Measurements from ENCODE around the gene FBXO4.
"Not testable (repeated sequence)": the region's sequence is repeated elsewhere in the genome, so short reads cannot be mapped to it uniquely, and the experiment has no call there.

Gene FBXO4

DNA sequence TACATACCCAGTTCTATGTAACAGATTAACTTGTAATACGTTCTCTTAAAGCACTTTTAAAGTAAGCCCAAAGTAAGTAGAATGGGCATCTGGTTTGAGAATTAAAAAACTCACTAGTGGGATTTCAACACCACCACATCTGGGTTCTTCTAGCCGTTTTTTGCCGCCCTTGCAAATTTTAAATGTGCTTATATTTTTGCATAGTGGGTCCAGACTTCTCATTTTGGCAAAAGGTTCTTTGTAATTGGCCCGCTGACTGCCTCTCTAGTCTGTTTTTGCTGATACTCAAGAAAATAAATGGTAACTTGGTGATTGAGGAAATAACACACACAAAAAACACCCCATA lies 582 bp upstream of the FBXO4 start:
- DNase-seq: no peak

DNA sequence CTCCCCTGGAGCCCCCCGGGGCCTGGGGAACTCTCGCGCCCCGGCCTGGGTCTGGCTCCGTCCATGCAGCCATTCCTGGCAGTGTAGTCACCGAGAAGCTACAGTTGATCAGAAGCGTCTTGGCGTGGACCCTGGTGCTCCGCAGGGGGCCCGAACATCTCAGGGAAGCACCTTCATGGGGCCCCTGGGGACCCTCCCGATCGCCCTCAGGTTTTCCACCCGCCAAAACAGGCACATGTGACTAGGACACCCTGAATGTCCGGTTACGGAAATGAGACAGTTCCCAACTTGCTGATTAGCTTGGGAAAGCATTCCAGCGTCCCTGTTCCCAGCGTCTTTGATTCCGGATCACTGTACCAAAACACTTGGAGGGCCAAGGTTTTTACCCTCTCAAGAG lies 472 bp downstream of the FBXO4 start:
- peak; percentile 17 for DNase-seq

DNA sequence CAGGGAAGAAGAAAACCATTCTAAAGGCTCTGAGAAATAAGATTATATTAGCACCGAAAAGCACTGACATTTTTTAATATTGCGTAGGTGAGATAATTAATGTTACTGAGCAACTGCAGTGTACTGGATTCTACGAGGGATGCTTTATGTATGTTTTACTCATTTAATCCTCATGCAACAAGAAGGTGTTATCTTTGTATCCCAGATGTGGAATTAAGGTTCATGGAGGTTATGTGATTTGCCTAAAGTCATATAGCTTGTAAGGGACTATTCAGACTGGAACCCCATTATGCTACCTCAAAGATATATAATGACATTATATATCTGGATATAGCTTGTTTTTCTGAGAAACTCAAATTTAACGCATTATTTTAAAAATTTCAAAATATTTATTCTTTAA lies 2.5 kb downstream of the FBXO4 start:
- no peak for DNase-seq

DNA sequence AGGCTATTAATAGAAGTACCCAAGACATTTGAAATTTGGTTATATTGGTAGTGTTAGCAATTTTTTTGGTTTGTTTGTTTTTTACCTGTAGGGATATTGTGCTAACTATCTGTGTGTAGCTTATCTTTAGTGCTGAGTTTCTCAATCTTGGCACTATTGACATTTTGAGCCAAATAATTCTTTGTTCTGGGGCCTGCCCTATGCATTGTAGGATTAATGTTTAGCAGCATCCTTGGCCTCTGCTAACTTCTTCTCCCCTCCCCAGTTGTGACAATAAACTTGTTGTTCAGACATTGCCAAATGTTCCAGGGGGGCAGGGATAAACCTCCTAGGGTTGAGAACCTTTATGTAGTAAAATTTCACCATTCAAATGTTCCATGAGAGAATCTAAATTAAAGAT lies 4.0 kb downstream of the FBXO4 start:
- DNase-seq: no peak

DNA sequence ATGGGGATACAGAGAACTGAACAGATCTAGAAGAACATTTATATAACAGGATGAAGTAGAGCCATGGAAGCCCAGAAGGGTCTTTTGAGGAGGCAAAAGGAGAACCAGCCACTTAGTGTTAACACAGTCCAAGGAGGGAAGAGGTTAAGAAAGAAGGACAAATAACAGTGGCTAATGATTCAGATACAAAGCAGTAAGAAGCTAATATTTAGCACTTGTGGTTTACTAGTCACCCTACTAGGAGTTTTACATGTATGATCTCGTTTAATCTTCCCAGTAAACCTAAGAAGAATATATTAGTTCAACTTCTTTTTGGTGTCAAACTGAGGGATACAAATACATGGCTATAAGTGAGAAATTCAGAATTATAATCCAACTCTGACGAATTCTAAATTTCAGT lies 7.7 kb downstream of the FBXO4 start:
- no peak for DNase-seq

DNA sequence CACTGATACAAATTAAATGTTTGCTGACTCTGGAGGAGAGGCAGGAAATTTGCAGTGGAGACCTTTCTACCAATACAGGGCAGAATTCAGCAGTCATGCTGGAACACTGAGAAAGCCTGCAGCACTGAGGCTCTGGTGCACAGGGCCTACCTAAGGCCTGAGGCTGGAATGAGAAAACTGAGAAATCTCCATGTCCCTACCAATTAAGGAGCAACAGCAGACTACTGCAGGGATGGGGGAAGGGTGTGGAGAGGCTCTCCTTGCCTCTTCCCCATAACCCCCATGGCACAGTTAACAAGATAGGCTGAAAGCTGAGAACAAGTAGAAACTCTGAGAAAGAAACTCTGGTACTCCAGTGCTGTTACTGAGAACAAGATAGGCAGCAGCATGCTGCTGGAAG lies 10.5 kb downstream of the FBXO4 start:
- no peak for DNase-seq

DNA sequence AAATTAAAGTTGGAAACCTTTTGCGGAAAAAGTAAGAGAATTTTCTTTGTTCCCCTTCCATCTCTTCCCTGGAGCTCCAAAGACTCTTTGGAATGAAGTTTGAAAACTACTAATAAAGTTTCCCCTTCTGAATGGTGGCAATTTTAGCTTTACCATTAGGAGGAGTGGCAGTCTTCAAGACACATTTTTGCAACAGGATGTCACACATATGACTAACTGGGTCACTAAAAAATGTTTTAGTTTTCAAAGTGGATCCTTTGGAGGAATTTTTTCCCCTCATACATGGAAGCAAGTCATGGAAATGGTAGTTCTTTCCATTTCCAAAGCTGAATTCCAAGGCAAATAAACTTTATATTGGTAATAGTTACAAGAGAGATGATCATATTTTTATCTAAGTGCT lies 15.6 kb downstream of the FBXO4 start:
- no peak for DNase-seq

DNA sequence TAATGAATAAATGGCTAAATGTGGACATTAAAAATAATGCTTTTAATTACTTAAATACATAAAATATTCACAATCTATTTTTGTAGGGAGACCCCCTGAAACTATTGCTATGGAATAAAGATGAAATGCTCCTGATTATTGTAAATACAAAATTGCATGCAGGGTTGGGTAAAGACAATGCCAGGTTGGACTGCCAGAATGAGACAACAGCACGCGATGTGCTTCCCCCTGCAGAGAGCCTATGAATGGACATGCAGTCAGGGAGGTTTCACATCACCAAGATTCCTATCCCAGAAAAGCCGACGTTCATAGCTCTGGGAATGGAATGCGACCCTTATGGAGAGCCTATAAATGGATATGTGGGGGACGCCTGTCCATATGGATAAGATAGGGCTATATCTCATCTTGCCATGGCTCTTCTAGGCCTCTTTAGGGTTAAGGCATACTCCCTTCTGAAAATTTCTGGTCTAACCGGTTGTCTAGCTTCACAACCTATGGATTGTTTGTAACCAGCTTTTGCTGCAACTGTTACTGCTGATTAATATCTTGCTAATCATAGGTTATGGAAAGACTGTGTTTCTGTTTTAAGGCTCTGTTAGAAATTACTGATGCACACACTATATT lies 20.4 kb downstream of the FBXO4 start:
- not testable (repeated sequence) for DNase-seq

DNA sequence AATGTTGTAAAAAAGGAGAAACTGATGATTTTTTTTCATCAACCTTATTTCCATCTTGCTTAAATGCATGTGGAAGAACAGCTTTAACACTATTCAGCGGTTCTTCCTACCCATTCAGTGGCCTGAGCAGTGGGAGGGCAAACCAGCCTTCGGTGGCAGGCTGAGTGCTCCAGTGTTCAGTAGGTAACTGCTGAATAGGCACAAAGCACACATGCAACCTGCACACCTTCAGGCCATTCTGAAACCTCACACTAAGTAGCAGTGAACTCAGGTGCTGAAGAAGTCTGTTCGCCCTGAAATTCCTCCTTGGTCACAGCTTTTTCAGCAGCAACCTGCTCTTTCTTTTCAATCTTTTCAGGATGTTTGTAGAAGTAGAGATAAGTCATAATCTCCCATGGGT lies 26.1 kb downstream of the FBXO4 start:
- no peak for DNase-seq

DNA sequence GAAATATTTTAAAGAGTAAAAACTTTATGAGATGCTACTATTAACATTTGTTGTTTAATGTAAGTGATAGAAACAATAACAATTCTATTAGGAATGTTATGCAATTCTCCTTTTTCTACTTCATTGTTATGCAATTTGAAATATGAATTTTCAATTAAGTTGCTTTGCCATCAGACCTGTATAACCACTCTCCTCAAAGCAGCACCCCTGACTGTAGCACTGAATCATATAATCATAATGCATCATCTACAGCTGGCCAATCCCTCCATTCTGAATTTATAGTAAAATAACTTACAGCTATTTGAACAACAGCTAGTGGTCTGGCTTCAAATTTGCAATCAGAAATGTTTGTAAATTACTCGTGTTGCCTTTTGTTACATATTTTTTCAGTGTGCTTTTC lies 29.2 kb downstream of the FBXO4 start:
- DNase-seq: no peak

DNA sequence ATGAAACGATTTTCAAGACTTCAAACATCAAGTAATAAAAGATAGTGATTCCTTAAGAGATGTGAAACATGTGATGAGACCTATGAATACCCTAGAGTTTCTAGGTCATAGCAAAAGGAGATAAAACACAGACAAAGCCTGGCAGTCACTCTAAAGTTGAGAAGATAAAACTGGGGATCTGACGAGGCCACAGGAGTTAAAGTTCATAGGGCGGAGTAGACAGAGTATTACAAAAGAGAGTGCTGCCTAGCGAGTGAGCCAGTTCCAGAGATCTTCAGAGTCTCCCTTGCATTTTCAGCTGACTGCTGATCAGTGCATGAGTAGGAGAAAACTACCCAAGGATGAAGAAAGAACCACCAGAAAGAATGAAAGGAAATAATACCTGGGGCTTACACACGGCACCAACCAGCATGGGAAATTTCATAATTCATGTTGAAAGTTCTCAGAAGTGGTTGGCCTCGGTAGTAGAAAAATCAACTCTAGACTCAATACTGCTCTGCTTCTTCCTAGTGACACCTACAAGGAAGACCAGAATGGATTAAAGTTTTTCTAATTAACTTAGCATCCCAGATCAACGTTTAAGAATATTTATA lies 30.4 kb downstream of the FBXO4 start:
- DNase-seq: no peak

DNA sequence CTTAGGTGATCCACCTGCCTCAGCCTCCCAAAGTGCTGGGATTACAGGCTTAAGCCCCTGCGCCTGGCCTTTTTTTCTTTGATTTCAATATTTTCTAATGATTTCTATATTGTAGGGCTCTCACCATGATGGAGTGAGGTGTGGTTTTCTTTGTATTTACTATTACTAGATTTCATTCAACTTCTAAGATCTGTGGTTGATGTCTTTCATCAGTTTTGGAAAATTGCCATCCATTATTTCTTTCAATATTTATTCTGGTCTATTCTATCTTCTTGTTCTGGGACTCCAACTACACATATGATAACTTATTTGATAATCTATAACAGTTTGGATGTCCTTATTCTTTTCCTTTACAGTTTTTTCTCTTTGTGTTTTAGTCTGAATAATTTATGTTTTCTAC lies 31.9 kb downstream of the FBXO4 start:
- DNase-seq: no peak

DNA sequence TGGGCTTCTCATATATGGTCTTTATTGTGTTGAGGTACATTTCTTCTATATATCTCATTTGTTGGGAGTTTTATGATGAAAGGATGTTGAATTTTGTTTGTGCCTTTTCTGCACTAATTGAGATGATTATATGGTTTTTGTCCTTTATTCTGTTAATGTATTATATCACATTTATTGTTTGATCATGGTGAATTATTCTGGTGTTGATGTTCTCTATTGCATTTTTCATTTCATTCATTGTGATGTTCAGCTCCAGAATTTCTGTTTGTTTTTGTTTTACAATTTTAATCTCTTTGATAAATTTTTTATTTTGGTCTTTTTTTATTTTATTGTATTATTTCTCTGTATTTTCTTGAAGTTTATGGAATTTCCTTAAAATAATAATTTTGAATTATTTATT lies 35.4 kb downstream of the FBXO4 start:
- DNase-seq: no peak

DNA sequence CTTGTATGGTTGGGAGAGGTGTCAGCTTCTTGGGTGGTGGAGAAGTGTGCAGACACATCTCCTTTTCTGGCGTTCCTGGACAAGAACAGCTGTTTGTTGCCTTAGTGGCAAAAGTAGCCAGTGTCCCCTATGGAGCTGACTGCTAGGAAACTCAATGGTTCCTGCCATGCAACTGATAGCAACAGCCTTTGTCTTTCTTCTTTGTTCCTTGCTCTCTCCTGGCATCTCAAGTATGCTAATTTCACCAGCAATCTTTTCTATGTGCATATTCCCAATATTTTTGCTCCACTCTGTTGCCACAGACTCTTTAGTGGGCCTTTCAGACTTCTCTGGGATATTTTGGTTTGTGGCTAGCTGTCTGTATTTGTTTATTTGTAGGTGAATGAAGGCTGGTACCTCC lies 36.7 kb downstream of the FBXO4 start:
- no peak for DNase-seq

DNA sequence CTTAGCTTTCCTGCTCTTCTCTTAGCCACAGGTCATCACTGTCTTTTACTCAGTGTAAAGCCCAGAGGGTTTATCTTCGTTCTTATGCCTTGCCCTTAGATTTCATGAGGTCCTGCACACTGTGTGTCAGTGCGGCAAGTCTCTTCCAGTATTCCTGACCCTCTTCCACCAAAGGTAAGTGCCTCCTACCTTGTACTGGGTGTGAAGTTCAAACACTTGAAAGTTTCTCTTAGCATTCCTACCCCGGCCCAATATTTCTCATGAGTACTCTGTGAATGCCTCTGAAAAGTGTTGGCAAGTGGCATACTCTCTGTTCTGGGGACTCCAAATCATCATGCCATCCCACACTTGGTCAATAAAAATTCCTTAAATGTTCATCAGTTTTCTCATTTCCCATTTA lies 37.4 kb downstream of the FBXO4 start:
- DNase-seq: no peak

DNA sequence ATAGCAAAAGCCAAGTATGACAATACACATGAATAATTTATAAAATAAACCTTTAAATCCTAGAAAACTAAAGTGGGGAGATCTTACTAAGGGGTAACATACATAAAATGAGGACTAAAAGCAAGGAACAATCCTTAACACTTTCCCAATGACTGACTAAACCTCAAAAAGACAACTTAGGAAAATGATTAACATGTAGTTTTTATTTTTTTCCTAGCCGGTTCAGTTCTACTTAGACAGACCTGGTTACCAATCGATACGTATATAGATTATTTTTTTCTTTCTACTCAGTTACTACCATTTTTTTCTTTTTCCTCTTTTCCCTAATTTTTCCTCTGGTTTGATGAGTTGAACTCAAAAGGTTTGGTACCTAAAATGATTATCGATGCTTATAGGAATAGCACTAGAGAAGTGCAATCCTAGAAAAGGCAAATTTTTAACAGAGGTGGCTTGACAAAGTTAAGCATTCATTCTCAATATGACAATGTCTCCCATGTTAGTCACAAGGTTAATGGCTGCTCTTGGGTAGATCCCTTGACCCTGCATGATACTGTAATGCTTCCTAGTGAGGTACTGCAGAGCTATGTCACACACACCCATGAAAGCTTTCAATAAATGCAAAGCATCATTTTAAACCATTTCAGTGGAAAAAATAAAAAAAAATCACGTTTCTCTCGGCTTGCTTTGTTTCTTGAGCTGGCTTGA lies 41.5 kb downstream of the FBXO4 start:
- no peak for DNase-seq

DNA sequence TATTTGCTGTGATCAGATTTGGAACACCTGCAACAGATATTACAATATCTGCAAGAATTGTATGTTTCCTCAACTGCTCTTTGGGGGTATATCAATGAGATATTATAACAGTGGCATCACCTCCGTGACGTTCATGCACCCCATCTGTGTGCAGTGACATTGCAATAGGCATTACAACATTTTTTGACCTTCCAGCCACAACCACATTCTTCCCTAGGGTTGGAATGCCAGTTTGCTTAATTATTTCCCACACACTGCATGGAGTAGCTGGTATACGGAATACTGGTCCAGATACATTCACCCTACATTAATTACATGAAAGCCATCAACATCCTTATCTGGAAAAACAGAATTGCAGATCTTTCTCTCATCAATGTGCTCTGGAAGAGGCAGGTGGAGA lies 42.3 kb downstream of the FBXO4 start:
- DNase-seq: no peak

DNA sequence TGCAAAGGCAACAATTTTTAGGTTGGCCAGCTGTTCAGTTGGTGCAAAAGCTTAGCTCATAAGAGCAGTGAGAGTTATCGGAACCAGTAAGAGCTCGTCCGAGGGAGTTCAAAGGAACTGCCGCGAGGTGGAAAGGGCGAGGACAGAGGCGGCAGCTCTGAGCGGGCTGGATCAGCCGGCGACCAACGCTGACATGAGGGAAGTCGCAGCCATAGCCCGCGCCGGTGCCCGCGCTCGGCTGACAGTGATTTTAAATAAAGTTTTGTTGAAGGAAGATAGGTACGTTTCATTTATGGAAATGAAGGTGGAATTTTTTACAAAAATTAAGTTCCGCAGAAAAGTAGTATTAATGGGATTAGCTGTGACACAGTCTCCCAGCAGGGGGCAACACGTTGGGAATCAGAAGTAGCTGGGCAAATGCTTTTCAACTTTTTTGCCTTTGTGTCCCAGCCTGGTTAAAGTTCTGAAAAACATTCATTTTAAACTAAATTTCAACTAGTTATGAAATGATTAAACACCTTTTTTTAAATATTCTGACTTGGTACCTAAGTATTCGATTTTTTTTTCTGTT lies 43.2 kb downstream of the FBXO4 start:
- no peak for DNase-seq

DNA sequence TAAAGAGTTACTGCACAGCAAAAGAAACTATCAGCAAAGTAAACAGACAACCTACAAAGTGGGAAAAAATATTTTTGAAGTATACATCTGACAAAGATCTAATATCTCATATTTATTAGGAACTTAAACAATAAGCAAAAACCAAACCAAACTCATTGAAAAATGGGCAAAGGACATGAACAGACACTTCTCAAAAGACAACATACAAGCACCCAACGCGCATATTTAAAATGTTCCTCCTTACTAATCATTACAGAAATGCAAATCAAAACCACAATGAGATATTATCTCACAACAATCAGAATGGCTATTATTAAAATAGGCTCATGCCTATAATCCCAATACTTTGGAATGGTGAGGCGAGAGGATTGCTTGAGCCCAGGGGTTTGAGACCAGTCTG lies 48.0 kb downstream of the FBXO4 start:
- no peak for DNase-seq

DNA sequence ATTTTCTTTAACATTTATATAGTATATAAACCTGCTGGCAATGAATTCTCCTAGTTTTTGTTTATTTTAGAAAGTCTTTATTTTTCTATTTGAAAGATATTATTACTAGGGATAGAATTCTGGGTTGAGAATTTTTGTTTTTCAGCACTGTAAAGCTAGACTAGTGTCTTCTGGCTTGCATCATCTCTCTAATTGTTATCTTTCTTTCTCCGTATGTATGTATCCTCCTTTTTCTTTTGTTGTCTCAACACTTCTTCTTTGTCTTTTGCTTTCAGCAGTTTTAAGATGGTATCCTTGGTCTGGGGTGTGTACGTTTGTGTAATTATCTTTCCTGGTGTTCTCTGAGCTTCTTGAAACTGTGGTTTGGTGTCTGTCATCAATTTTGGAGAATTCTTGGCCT lies 48.8 kb downstream of the FBXO4 start:
- DNase-seq: no peak

DNA sequence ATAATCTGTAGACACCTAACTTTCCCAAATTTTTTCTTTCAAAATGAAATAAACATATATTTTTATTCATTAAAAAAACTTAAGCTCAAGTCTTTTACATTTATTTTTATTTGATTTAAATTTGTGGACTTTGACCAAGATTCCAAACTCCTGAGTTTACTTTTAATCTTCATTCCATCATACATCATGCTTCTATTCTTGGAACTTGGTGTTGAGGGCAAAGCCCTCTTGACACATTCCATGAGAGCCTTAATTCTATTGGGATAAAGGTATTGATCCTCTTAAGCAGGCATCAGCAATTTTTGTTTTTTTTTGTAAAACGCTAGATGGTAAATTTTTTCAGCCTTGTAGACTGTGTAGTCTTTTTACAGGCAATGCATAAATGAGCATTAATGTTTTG lies 53.6 kb downstream of the FBXO4 start:
- no peak for DNase-seq

DNA sequence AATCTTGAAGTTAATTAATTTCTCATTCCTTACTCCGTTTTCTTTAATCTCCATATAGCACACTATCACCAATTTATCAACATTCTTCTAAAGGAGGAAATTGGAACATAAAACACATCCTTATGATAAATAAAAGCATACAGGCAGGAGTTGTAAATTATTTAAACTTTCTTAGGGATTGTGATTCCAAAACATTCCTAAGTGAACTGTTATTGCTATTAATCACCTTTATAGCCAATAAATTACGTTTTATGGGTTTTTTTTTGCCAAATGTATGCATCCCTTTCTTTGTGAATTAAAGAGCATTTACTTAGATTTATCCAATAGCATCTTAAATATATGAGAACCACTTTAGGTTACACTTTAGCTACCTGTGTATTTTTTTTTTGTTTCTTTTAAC lies 55.3 kb downstream of the FBXO4 start:
- DNase-seq: no peak

DNA sequence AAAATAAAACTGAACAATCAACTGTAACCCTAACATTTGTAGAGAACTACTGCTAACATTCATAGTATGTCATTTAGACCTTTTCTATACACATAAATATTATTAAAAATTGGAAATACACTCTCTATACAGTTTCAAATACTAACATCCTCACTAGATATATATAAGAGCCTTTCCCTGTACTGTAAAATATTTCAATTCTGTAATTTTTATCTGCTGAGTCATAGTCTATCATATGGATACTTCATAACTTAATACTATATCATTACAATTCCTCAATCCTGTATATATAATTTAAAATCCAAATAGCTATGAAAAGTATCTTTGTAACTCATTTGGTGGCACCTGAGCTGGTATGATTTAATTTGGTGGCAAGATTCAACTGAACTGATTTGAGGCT lies 55.8 kb downstream of the FBXO4 start:
- DNase-seq: no peak

DNA sequence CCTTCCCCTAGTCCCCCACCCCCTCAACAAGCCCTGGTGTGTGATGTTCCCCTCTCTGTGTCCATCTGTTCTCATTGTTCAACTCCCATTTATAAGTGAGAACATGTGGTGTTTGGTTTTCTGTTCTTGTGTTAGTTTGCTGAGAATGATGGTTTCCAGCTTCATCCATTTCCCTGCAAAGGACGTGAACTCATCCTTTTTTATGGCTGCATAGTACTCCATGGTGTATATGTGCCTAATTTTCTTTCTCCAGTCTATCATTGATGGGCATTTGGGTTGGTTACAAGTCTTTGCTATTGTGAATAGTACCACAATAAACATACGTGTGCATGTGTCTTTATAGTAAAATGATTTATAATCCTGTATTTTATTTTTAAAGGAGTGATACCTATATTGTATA lies 57.8 kb downstream of the FBXO4 start:
- not testable (repeated sequence) for DNase-seq

DNA sequence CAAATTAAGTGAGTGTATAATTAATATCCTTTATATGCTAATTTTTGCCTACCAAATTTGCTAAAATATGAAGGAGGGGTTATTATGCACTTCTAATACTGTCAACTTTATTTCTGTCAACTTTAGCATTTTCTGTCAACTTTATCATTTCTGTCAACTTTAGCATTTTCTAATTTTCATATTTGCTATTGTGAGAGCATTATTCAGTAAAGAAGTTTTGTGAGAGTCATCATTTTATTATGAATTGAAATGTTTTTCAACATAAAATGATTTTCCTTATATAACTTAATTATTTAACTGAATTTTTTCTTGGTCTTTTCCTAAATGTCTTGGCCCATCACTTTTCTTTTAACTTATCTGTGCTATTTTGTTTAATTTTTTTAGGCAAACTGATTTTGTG lies 58.2 kb downstream of the FBXO4 start:
- no peak for DNase-seq

Measured in kidney glomerular epithelial cell (primary cell).